GM18505 (cell line): ENCODE results near the gene ZNF777.
"Not testable (repeated sequence)": the region's sequence is repeated elsewhere in the genome, so short reads cannot be mapped to it uniquely, and the experiment has no call there.

Experiments
- ATAC-seq: cut with Tn5 transposase; IDR thresholded peaks from one replicate; pipeline ENCODE4 v1.9.1; 2021; ENCODE audit not compliant: unreplicated experiment
- POLR2A ChIP-seq: IDR thresholded peaks from 4 replicates; pipeline ENCODE4 v1.6.1; 2011; ENCODE audit warnings: borderline replicate concordance; ENCODE audit not compliant: insufficient read depth, insufficient read length; ENCODE audit errors: extremely low read depth

ZNF777 gene

DNA sequence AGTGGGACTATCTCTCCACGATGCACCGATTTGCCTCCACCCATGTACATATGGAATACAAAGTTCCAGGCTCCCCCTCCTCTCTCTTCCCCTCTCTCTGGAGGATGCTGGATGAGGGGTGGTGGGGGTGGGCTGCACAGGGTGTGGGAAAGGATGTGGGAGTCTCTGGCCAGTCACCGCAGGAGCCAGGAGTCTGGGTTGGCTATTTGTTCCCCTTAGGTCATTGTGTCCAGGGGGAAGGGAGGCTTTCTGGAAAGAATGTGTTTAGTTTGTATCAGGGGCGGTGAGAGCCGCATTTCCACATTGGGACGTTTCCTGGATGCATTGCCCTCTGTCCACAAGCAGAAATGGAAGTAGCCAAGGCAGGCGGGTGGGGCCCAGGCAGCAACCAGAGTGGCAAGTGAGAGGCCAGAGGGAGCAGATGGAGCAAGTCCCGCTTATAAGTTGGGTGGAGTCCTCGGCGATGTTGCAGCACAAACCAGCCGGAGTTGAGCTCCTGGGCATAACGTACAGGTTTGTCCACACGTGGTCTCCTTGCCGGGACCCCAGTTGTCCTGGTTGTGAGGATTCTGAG, 63.3 kb downstream of the ZNF777 start:
- ATAC-seq = no peak
- TF ChIP-seq POLR2A = no peak

DNA sequence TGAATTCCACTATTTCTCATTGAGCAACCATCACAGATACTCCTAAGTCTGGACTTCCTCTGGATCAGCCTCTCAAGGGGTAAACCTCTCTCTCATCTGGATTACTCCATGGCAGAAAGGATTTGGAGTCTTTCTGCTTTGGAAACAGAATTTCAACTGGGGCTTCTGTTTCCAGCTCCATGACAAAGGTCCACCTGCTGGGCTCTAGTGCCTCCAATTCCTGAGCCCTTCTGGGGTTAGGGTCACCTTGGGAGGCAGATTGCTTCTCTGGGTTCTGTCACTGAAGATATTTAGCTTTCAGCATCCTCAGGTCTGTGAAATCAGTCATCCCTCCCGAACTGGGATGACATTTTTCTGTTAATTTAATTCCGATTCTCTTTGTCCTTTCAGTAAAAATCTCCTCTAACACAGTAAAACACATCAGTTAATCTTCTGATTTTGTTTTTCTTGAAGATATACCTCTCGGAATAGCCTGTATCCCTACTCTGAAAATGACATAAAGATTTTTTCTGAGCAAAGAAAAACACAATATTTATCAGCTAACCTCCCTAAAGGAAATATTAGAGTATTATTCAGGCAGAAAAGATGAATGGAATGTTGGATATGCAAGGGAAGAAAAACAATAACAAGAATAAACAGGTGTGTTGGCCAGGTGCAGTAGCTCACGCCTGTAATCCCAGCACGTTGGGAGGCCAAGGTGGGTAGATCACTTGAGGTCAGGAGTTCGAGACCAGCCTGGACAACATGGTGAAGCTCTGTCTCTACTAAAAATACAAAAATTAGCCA, 72.1 kb downstream of the ZNF777 start:
- not testable (repeated sequence) for ATAC-seq

DNA sequence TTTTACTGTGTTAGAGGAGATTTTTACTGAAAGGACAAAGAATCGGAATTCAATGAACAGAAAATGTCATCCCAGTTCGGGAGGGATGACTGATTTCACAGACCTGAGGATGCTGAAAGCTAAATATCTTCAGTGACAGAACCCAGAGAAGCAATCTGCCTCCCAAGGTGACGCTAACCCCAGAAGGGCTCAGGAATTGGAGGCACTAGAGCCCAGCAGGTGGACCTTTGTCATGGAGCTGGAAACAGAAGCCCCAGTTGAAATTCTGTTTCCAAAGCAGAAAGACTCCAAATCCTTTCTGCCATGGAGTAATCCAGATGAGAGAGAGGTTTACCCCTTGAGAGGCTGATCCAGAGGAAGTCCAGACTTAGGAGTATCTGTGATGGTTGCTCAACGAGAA, 74.3 kb downstream of the ZNF777 start:
- not testable (repeated sequence) for ATAC-seq

DNA sequence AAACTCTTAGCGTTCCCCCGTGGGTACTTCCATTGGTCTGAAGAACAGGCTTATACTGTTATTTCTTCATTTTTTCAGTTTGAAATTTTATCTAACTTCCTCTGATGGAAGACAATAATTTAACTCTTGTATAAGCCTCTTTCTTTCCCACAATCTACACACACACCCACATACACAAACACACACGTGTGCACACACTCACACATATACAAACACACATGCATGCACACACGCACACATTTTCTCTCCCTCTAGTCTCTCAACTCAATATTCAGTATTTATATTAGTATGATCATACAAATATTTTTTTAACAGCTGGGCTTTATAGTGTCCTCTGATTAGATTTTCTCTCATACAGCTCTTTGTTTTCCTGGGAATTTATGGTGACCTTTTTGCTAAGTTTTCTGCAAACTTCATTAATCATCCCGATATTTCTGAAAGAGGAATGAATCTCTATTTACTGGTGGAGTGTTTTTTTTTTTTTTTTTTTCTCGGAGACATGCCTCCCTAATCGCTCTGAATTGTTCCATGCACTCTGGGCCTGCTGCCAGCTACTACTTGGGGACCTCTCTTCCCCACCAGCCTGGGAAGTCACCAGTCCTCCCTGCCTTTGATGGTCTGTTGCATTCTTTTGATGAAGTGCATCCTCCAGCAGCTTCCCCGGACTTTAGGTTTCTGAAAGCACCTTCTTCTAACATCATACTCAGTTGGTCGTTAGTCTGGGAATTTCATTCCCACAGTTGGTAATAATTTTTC, 75.5 kb downstream of the ZNF777 start:
- ATAC-seq = no peak
- TF ChIP-seq POLR2A = no peak
